Measurements from ENCODE around the gene CATSPER4.

CATSPER4 gene

GRCh38 chr1:26155370-26156284 lies 34.8 kb upstream of the CATSPER4 start:
- no peak for DNase-seq (ENCODE audit: extremely low read depth, low read depth)
- TF ChIP-seq CTCF (IDR thresholded peaks at IDR 0.05; ENCODE audit: low read depth, low read length): no peak

- no peak for TF ChIP-seq CTCF (IDR thresholded peaks at IDR 0.05; ENCODE audit: low read depth, low read length)
- no peak for DNase-seq (ENCODE audit: extremely low read depth, low read depth)
These were observed 33.9 kb upstream of the CATSPER4 start for GRCh38 chr1:26156285-26157038.

- DNase-seq (ENCODE audit: extremely low read depth, low read depth): no peak
- TF ChIP-seq CTCF (IDR thresholded peaks at IDR 0.05; ENCODE audit: low read depth, low read length): no peak
These were observed 32.0 kb upstream of the CATSPER4 start for GRCh38 chr1:26158271-26158907.

- DNase-seq (ENCODE audit: extremely low read depth, low read depth): no peak
- no peak for TF ChIP-seq CTCF (IDR thresholded peaks at IDR 0.05; ENCODE audit: low read depth, low read length)
These were observed 31.3 kb upstream of the CATSPER4 start, which contains the start of gene FAM110D for GRCh38 chr1:26158908-26159742. Gene FAM110D, plus strand, starts transcription at chr1:26159079. Its CDS starts 2,213 bp downstream, at chr1:26161292.

GRCh38 chr1:26159743-26160039 lies 30.7 kb upstream of the CATSPER4 start:
- no peak for DNase-seq (ENCODE audit: extremely low read depth, low read depth)
- TF ChIP-seq CTCF (IDR thresholded peaks at IDR 0.05; ENCODE audit: low read depth, low read length): no peak

- TF ChIP-seq CTCF (IDR thresholded peaks at IDR 0.05; ENCODE audit: low read depth, low read length): no peak
- DNase-seq (ENCODE audit: extremely low read depth, low read depth): no peak
These were observed 29.6 kb upstream of the CATSPER4 start for GRCh38 chr1:26160527-26161414.

All from AG09319 (cell line).